Endodermal cell (in vitro differentiated cells): Measurements from ENCODE around the gene IL3. TPM values are rescaled to one million over a fixed set of nuclear protein-coding genes. Genes with fewer than 3 reads are reported as not detected.

ENCODE experiments used
- DNase-seq: peaks from one replicate; pipeline ENCODE4 v3.0.0-alpha.2; 2017
- H3K27ac ChIP-seq: 2 replicates; pipeline ENCODE4 v1.5.1; 2013; ENCODE audit warnings: mild to moderate bottlenecking, low read depth, low read length, moderate library complexity
- H3K27me3 ChIP-seq: 2 replicates; pipeline ENCODE4 v1.6.1; 2013; ENCODE audit warnings: mild to moderate bottlenecking, low read length, moderate library complexity; ENCODE audit not compliant: insufficient read depth, control insufficient read depth, poor library complexity, severe bottlenecking
- H3K36me3 ChIP-seq: 2 replicates; pipeline ENCODE4 v1.7.0; 2013; ENCODE audit warnings: mild to moderate bottlenecking, low read length, moderate library complexity; ENCODE audit not compliant: control insufficient read depth, insufficient read depth
- H3K4me1 ChIP-seq: one replicate; pipeline ENCODE4 v1.7.0; 2013; ENCODE audit warnings: low read length; ENCODE audit not compliant: control insufficient read depth, insufficient read depth
- H3K4me3 ChIP-seq: 2 replicates; pipeline ENCODE4 v1.5.1; 2013; ENCODE audit warnings: mild to moderate bottlenecking, low read length, moderate library complexity
- H3K9ac ChIP-seq: 2 replicates; pipeline ENCODE4 v1.6.1; 2013; ENCODE audit warnings: mild to moderate bottlenecking, low read length, moderate library complexity; ENCODE audit not compliant: poor library complexity, severe bottlenecking; ENCODE audit errors: extremely low read depth
- H3K9me3 ChIP-seq: 2 replicates; pipeline ENCODE4 v1.6.1; 2013; ENCODE audit warnings: mild to moderate bottlenecking, low read length, moderate library complexity; ENCODE audit not compliant: control insufficient read depth
- H3K27ac Mint-ChIP-seq: 2 replicates; pipeline ENCODE4 v1.8.0; 2020; ENCODE audit warnings: mixed read lengths
- H3K27me3 Mint-ChIP-seq: 2 replicates; pipeline ENCODE4 v1.8.0; 2021; ENCODE audit warnings: mild to moderate bottlenecking, mixed read lengths; ENCODE audit not compliant: insufficient read depth
- H3K36me3 Mint-ChIP-seq: 2 replicates; pipeline ENCODE4 v1.8.0; 2020; ENCODE audit warnings: low read depth, mixed read lengths
- H3K4me1 Mint-ChIP-seq: 2 replicates; pipeline ENCODE4 v1.8.0; 2020; ENCODE audit warnings: mixed read lengths
- H3K4me3 Mint-ChIP-seq: 2 replicates; pipeline ENCODE4 v1.8.0; 2020; ENCODE audit warnings: mild to moderate bottlenecking, moderate library complexity, mixed read lengths
- H3K9me3 Mint-ChIP-seq: 2 replicates; pipeline ENCODE4 v1.8.0; 2020; ENCODE audit warnings: mild to moderate bottlenecking, mixed read lengths
- WGBS, 2 experiments: methylation state at CpG; one replicate each; pipeline versions ENCODE4 v1.1.5 to v1.1.7; 2013; ENCODE audit warnings: missing lambda C conversion rate in 2 of 2, mixed read lengths in 1 of 2; ENCODE audit not compliant: insufficient coverage in 1 of 2, insufficient read length in 1 of 2; 5-methylcytosine and 5-hydroxymethylcytosine counted together
- total RNA-seq, 2 donors: library from RNA; stranded (reverse); fragmentation: NEBNext Ultra II Directional in 1 of 2; extraction: Animal tissue kit (Norgen Biotek cat#: 25700) in 1 of 2; gene quantifications; 2 replicates in 1 of 2; 3 replicates in 1 of 2; pipeline ENCODE4 v1.2.1, GENCODE V29; 2021
- TF ChIP-seq, protein P1 (sequence below): fragments of 200-600 bp; sonication (generic); conservative IDR thresholded peaks from 2 replicates; pipeline ENCODE4 v1.5.0; 2021; ENCODE audit warnings: antibody characterized with exemption, mild to moderate bottlenecking

Gene IL3
- total RNA-seq, 2 donors from 2014 or later: not detected

DNA sequence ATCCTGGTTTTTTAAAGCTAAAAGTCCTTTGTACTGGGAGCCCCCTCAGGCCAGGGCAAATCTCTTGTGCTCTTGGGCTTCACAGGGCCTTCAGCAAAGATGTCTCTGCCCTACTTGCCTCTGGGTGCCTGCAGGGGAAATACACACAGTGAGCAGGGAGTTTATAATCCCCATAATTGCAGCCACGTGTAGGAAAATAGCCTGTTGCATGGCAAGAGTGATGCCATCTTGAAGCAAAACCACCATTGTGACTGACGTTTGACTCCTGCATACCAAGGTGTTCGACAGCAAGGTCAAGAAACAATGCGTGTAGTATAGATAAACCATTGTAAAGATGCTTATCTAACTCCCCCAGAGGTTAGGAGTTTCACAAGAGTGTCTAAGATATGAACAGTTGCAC, 11.4 kb upstream of the IL3 start:
- TF ChIP-seq, protein P1, sequence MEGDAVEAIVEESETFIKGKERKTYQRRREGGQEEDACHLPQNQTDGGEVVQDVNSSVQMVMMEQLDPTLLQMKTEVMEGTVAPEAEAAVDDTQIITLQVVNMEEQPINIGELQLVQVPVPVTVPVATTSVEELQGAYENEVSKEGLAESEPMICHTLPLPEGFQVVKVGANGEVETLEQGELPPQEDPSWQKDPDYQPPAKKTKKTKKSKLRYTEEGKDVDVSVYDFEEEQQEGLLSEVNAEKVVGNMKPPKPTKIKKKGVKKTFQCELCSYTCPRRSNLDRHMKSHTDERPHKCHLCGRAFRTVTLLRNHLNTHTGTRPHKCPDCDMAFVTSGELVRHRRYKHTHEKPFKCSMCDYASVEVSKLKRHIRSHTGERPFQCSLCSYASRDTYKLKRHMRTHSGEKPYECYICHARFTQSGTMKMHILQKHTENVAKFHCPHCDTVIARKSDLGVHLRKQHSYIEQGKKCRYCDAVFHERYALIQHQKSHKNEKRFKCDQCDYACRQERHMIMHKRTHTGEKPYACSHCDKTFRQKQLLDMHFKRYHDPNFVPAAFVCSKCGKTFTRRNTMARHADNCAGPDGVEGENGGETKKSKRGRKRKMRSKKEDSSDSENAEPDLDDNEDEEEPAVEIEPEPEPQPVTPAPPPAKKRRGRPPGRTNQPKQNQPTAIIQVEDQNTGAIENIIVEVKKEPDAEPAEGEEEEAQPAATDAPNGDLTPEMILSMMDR: no peak
- no peak for DNase-seq
- Histone ChIP-seq H3K9me3 (no peaks in the 10 kb centered on the region), H3K4me3 (no peak overlapping the region), H3K9ac (no peak overlapping the region), H3K36me3 (no peaks in the 10 kb centered on the region), H3K27me3 (no peaks in the 10 kb centered on the region), H3K27ac (no peak overlapping the region), H3K4me1 (no peaks in the 10 kb centered on the region)
- Mint-ChIP-seq H3K36me3 (no peaks in the 10 kb centered on the region), H3K27ac (no peak overlapping the region), H3K9me3 (no peaks in the 10 kb centered on the region), H3K4me1 (no peaks in the 10 kb centered on the region), H3K27me3 (no peaks in the 10 kb centered on the region), H3K4me3 (no peak overlapping the region)
- 88 to 89% methylated on average over 4 of the region's 4 CpGs for WGBS, 2 experiments

DNA sequence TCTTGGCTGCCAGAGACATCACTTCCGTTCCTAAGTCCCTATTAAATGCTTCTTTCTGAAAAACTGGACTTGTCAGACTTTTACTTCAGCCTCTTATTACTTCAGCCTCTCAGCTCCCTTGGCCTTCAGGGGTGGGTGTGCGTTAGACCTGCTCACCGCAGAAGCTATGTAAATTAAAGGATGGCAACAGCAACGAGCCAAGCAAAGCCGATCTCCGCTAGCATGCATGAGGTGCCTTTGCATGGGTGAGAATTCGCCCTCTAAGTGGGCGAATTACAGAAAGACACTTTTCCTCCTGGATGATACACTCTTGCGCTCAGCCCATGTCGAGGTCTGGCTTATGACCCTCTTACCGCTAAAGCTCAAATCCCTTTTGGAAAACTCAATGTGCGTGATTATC, 10.9 kb upstream of the IL3 start:
- Histone ChIP-seq H3K9ac (no peak overlapping the region), H3K4me3 (no peak overlapping the region), H3K9me3 (no peaks in the 10 kb centered on the region), H3K4me1 (no peaks in the 10 kb centered on the region), H3K27me3 (no peaks in the 10 kb centered on the region), H3K36me3 (no peaks in the 10 kb centered on the region), H3K27ac (no peak overlapping the region)
- Mint-ChIP-seq H3K27me3 (no peaks in the 10 kb centered on the region), H3K9me3 (no peaks in the 10 kb centered on the region), H3K36me3 (no peaks in the 10 kb centered on the region), H3K4me1 (no peaks in the 10 kb centered on the region), H3K4me3 (no peak overlapping the region), H3K27ac (no peak overlapping the region)
- WGBS, 2 experiments: 93 to 94% methylated on average over 11 to 12 of the region's 12 CpGs
- DNase-seq: no peak
- TF ChIP-seq, protein P1: no peak

DNA sequence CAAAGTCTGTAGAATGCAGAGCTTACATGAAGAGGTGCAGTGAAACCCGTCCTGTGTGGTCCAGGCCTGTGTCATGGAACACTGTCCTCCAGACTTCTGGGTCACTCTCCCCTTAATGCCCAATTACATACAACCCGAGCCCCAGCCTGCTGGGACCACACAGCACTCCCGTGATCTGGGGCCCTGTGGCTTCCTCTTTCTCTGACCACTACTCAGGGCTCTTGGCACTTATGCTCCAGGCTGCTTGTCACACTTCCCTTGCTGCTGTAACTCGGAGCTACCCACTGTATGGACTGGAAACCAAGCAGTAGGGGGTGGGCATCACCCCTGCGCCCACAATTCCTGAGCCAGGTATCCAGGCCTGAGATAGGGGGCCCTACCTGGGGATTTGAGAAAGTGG, 10.3 kb upstream of the IL3 start:
- TF ChIP-seq, protein P1: no peak
- no peak overlapping the region for H3K9ac ChIP-seq
- no peak overlapping the region for H3K27ac ChIP-seq
- H3K4me3 ChIP-seq: no peak overlapping the region
- Mint-ChIP-seq H3K9me3 (no peaks in the 10 kb centered on the region), H3K4me3 (no peak overlapping the region), H3K27ac (no peak overlapping the region), H3K27me3 (no peaks in the 10 kb centered on the region), H3K4me1 (no peaks in the 10 kb centered on the region), H3K36me3 (no peaks in the 10 kb centered on the region)
- DNase-seq: no peak
- H3K9me3 ChIP-seq: no peaks in the 10 kb centered on the region
- H3K4me1 ChIP-seq: no peaks in the 10 kb centered on the region
- no peaks in the 10 kb centered on the region for H3K36me3 ChIP-seq
- no peaks in the 10 kb centered on the region for H3K27me3 ChIP-seq
- WGBS, 2 experiments: 88 to 100% methylated on average over 1 to 5 of the region's 5 CpGs
